ENCODE data around the gene GLYATL2. TPM values are rescaled to one million over a fixed set of nuclear protein-coding genes. Genes with fewer than 3 reads are reported as not detected.

GLYATL2 gene
- total RNA-seq, 2 experiments from 2014 or later: not detected

Other genes starting within 250 kb of the GLYATL2 start
- 1 to 10 TPM; 3.4 to 3.5 TPM for gene CNTF, start 222.0 kb downstream of the GLYATL2 start, total RNA-seq
- not detected for gene GLYAT, start 112.8 kb downstream of the GLYATL2 start, total RNA-seq
- not detected for gene GLYATL1, start 94.8 kb upstream of the GLYATL2 start, total RNA-seq
- gene GLYATL1B, start 241.6 kb upstream of the GLYATL2 start, total RNA-seq: not detected

All from activated CD8-positive, alpha-beta memory T cell treated with anti-CD3 and anti-CD28 coated beads, Interleukin-2, amount 10 ng/mL, durations not matched to agents 7 days and 5 days (primary cell).